PC-3 (cell line): ENCODE measurements around the gene NOP9.

Experiments used
- CTCF ChIP-seq: fragments of 300-600 bp; sonication (generic); conservative IDR thresholded peaks from 2 replicates; pipeline ENCODE4 v1.5.1; 2017; ENCODE audit warnings: antibody characterized with exemption, low read depth, mild to moderate bottlenecking, low read length
- EZH2 ChIP-seq: fragments of 300-600 bp; sonication (generic); IDR thresholded peaks from one replicate; pipeline ENCODE4 v1.6.1; 2017; ENCODE audit warnings: antibody characterized with exemption, mild to moderate bottlenecking, low read length; ENCODE audit not compliant: unreplicated experiment
- EZH2phosphoT487 ChIP-seq: fragments of 300-600 bp; sonication (generic); IDR thresholded peaks from 2 replicates; pipeline ENCODE4 v1.6.1; 2018; ENCODE audit warnings: mild to moderate bottlenecking, antibody characterized with exemption, low read length, borderline replicate concordance

GRCh38 chr14:24325041-24325530 is 25.4 kb downstream of the NOP9 start:
- TF ChIP-seq CTCF, result no peak
- TF ChIP-seq EZH2, result no peak
- TF ChIP-seq EZH2phosphoT487, result no peak
